Measurements from ENCODE around the gene SYT14. TPM values are rescaled to one million over a fixed set of nuclear protein-coding genes. Genes with fewer than 3 reads are reported as not detected.
"Not testable (repeated sequence)": the region's sequence is repeated elsewhere in the genome, so short reads cannot be mapped to it uniquely, and the experiment has no call there.

Gene SYT14
- total RNA-seq, 4 donors from 2014 or later: 7.6 to 20.0 (median 15.1) TPM

GRCh38 chr1:210093461-210093860, 155.4 kb downstream of the SYT14 start:
- Histone ChIP-seq H3K4me3 (replicated peaks in 1 of 3) (no peak overlapping the region), H3K9me3 (no peaks in the 10 kb centered on the region), H3K27me3 (no peaks in the 10 kb centered on the region), H3K36me3 (no peaks in the 10 kb centered on the region), H3K27ac (no peak overlapping the region), H3K4me1 (no peaks in the 10 kb centered on the region)
- intact Hi-C loops (cut with DNase I): no loop called here
- no peak for DNase-seq
- 92 to 96% methylated on average over 3 of the region's 3 CpGs for WGBS, 2 donors
- TF ChIP-seq POLR2A (IDR thresholded peaks at IDR 0.05) (no peak), CTCF (IDR thresholded peaks at IDR 0.05) (no peak)

- TF ChIP-seq POLR2A (IDR thresholded peaks at IDR 0.05) (no peak), CTCF (IDR thresholded peaks at IDR 0.05) (no peak)
- Histone ChIP-seq H3K27ac (no peak overlapping the region), H3K4me1 (no peaks in the 10 kb centered on the region), H3K9me3 (no peaks in the 10 kb centered on the region), H3K4me3 (replicated peaks in 1 of 3) (no peak overlapping the region), H3K27me3 (no peaks in the 10 kb centered on the region), H3K36me3 (no peaks in the 10 kb centered on the region)
- intact Hi-C loops (cut with DNase I): no loop called here
- WGBS, 2 donors: 61 to 78% methylated on average over 3 of the region's 3 CpGs
- DNase-seq: no peak
Observed at GRCh38 chr1:210098356-210098755, 160.3 kb downstream of the SYT14 start.

GRCh38 chr1:210099921-210100320, 161.9 kb downstream of the SYT14 start:
- no peaks in the 10 kb centered on the region for H3K36me3 ChIP-seq
- no peak overlapping the region for H3K4me3 ChIP-seq (replicated peaks in 1 of 3)
- H3K4me1 ChIP-seq: no peaks in the 10 kb centered on the region
- TF ChIP-seq CTCF (IDR thresholded peaks at IDR 0.05) (no peak), POLR2A (IDR thresholded peaks at IDR 0.05) (no peak)
- 74 to 82% methylated on average over 1 of the region's 1 CpG for WGBS, 2 donors
- H3K27me3 ChIP-seq: no peaks in the 10 kb centered on the region
- H3K27ac ChIP-seq: no peak overlapping the region
- DNase-seq: no peak
- H3K9me3 ChIP-seq: no peaks in the 10 kb centered on the region
- intact Hi-C loops (cut with DNase I): no loop called here

DNA sequence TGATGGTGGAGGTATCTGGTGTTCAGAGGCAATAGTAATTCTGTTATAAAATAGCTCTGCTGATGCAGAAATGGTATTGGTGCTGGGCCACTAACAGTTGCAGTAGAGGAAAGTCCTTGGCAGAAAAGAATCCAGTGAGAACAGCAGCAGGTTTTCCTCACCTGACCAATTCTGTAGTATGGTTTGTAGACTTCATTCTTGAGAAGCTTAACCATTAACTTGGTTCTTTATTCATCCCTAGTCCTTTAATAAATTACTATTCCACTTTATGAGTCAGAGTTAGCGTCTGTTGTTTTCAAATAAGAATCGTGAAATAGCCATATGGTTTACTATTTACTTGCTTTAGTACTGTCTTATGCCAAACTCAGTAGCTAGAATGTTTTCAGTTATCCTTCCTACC, 166.1 kb downstream of the SYT14 start:
- intact Hi-C loops (cut with DNase I): no loop called here
- Histone ChIP-seq H3K27ac (no peak overlapping the region), H3K36me3 (no peaks in the 10 kb centered on the region), H3K27me3 (no peaks in the 10 kb centered on the region), H3K4me1 (no peaks in the 10 kb centered on the region), H3K9me3 (no peaks in the 10 kb centered on the region), H3K4me3 (replicated peaks in 1 of 3) (no peak overlapping the region)
- no peak for DNase-seq
- no peak for TF ChIP-seq POLR2A (IDR thresholded peaks at IDR 0.05)
- no peak for TF ChIP-seq CTCF (IDR thresholded peaks at IDR 0.05)
- WGBS, 2 donors: 88 to 97% methylated on average over 2 of the region's 2 CpGs

GRCh38 chr1:210112906-210113305, 174.9 kb downstream of the SYT14 start:
- H3K36me3 ChIP-seq; intact Hi-C loops (cut with DNase I); H3K4me3 ChIP-seq (replicated peaks in 1 of 3); H3K27me3 ChIP-seq; H3K9me3 ChIP-seq; H3K4me1 ChIP-seq; DNase-seq; H3K27ac ChIP-seq: not testable (repeated sequence)
- WGBS, 2 donors: 74 to 81% methylated on average over 9 of the region's 9 CpGs

GRCh38 chr1:210117198-210117597, 179.2 kb downstream of the SYT14 start:
- intact Hi-C loops (cut with DNase I): no loop called here
- TF ChIP-seq CTCF (IDR thresholded peaks at IDR 0.05) (no peak), POLR2A (IDR thresholded peaks at IDR 0.05) (no peak)

More at GRCh38 chr1:210117198-210117597, 179.2 kb downstream of the SYT14 start:
- Histone ChIP-seq H3K4me3 (replicated peaks in 1 of 3) (no peak overlapping the region), H3K27ac (no peak overlapping the region), H3K4me1 (no peaks in the 10 kb centered on the region), H3K36me3 (no peaks in the 10 kb centered on the region), H3K9me3 (no peaks in the 10 kb centered on the region), H3K27me3 (no peaks in the 10 kb centered on the region)
- DNase-seq: no peak

Data from thyroid gland (tissue), 4 donors.